ENCODE data around the gene SFXN3. TPM values are rescaled to one million over a fixed set of nuclear protein-coding genes. Genes with fewer than 3 reads are reported as not detected.

The SFXN3 gene
- total and polyA plus RNA-seq, 2 of the 13 experiments (the other 11 are each of a cell fraction or from before 2014, with no cell fraction given): 16.8 to 71.5 TPM

DNA sequence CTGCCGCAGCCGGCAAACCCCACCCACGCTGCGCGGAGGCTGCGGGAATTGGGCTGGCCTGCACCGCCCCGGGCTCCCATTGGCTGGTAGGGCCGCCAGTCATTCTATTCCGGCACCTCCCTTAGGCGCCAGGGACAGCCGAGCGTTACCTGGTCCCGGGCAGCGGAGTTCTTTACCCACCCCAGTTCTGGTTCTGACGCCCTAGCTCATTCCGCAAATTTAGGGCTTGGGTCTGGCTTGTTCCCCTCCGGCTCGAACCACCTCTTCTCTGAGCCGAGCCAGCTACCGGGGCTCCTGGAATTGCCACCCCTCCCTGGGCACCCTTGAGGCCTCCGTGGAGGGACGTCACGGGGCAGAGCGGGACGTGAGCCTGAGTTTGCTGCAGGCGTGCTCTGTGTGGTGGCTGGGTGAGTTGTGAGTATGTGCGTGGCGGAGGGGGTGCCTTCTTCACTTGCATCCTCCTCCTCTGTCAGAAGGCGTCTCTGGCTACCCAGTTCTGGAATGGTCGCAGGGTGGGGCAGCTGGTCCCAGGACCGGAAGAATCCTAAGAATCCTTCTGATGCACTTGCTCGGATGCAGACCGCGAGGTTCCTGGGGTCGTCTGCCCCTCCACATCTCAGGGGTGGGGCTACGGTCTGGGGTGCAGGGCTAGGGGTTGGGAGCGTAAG is at the start of gene SFXN3, which contains the start of gene PDZD7 (continued):
- TF ChIP-seq RORA (CRISPR knock-in tag; IDR thresholded peaks at IDR 0.05): no peak
- TF ChIP-seq ZNF432 (CRISPR knock-in tag; IDR thresholded peaks at IDR 0.05; ENCODE audit: borderline replicate concordance): no peak
- TF ChIP-seq JUN (CRISPR knock-in tag; IDR thresholded peaks at IDR 0.05): no peak
- TF ChIP-seq, protein P1, sequence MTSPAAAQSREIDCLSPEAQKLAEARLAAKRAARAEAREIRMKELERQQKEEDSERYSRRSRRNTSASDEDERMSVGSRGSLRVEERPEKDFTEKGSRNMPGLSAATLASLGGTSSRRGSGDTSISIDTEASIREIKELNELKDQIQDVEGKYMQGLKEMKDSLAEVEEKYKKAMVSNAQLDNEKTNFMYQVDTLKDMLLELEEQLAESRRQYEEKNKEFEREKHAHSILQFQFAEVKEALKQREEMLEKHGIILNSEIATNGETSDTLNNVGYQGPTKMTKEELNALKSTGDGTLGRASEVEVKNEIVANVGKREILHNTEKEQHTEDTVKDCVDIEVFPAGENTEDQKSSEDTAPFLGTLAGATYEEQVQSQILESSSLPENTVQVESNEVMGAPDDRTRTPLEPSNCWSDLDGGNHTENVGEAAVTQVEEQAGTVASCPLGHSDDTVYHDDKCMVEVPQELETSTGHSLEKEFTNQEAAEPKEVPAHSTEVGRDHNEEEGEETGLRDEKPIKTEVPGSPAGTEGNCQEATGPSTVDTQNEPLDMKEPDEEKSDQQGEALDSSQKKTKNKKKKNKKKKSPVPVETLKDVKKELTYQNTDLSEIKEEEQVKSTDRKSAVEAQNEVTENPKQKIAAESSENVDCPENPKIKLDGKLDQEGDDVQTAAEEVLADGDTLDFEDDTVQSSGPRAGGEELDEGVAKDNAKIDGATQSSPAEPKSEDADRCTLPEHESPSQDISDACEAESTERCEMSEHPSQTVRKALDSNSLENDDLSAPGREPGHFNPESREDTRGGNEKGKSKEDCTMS (CRISPR knock-in tag; conservative IDR thresholded peaks at IDR 0.05): no peak
- no peak for TF ChIP-seq ZNF343 (CRISPR knock-in tag; IDR thresholded peaks at IDR 0.05)
- no peak for TF ChIP-seq ZNF136 (CRISPR knock-in tag; IDR thresholded peaks at IDR 0.05; ENCODE audit: low read depth)
- no peak for TF ChIP-seq RFX3 (CRISPR knock-in tag; IDR thresholded peaks at IDR 0.05)
- TF ChIP-seq PAX8 (CRISPR knock-in tag; IDR thresholded peaks at IDR 0.05; ENCODE audit: borderline replicate concordance): peak; percentile 7; the same call in 1 of the 2 replicates
- no peak for TF ChIP-seq MAFG (CRISPR knock-in tag; IDR thresholded peaks at IDR 0.05)
- no peak for TF ChIP-seq PCBP1 (IDR thresholded peaks at IDR 0.05; ENCODE audit: borderline replicate concordance, low read depth, low read length)
- TF ChIP-seq ZNF44 (CRISPR knock-in tag; IDR thresholded peaks at IDR 0.05): no peak
- TF ChIP-seq SYNCRIP (IDR thresholded peaks at IDR 0.05; ENCODE audit: insufficient read depth, low read depth, low read length): no peak
- no peak for TF ChIP-seq ZNF431 (CRISPR knock-in tag; IDR thresholded peaks at IDR 0.05; ENCODE audit: borderline replicate concordance, low read depth)
- no peak for TF ChIP-seq CCDC6 (CRISPR knock-in tag; IDR thresholded peaks at IDR 0.05)
- no peak for TF ChIP-seq ZNF12 (CRISPR knock-in tag; IDR thresholded peaks at IDR 0.05)
- no peak for TF ChIP-seq ZNF652 (CRISPR knock-in tag; IDR thresholded peaks at IDR 0.05; ENCODE audit: borderline replicate concordance, low read depth)
- no peak for TF ChIP-seq KLF9 (CRISPR knock-in tag; IDR thresholded peaks at IDR 0.05; ENCODE audit: low read depth)
- TF ChIP-seq, protein P2, sequence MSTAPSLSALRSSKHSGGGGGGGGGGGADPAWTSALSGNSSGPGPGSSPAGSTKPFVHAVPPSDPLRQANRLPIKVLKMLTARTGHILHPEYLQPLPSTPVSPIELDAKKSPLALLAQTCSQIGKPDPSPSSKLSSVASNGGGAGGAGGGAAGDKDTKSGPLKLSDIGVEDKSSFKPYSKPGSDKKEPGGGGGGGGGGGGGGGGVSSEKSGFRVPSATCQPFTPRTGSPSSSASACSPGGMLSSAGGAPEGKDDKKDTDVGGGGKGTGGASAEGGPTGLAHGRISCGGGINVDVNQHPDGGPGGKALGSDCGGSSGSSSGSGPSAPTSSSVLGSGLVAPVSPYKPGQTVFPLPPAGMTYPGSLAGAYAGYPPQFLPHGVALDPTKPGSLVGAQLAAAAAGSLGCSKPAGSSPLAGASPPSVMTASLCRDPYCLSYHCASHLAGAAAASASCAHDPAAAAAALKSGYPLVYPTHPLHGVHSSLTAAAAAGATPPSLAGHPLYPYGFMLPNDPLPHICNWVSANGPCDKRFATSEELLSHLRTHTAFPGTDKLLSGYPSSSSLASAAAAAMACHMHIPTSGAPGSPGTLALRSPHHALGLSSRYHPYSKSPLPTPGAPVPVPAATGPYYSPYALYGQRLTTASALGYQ (CRISPR knock-in tag; IDR thresholded peaks at IDR 0.05): no peak
- no peak for TF ChIP-seq ZNF768 (CRISPR knock-in tag; IDR thresholded peaks at IDR 0.05)
- TF ChIP-seq ZNF124 (CRISPR knock-in tag; IDR thresholded peaks at IDR 0.05): no peak
- TF ChIP-seq, protein P3, sequence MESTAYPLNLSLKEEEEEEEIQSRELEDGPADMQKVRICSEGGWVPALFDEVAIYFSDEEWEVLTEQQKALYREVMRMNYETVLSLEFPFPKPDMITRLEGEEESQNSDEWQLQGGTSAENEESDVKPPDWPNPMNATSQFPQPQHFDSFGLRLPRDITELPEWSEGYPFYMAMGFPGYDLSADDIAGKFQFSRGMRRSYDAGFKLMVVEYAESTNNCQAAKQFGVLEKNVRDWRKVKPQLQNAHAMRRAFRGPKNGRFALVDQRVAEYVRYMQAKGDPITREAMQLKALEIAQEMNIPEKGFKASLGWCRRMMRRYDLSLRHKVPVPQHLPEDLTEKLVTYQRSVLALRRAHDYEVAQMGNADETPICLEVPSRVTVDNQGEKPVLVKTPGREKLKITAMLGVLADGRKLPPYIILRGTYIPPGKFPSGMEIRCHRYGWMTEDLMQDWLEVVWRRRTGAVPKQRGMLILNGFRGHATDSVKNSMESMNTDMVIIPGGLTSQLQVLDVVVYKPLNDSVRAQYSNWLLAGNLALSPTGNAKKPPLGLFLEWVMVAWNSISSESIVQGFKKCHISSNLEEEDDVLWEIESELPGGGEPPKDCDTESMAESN (CRISPR knock-in tag; conservative IDR thresholded peaks at IDR 0.05): no peak; the same call in 1 of the 2 replicates
- TF ChIP-seq ZNF205 (CRISPR knock-in tag; IDR thresholded peaks at IDR 0.05): no peak
- no peak for TF ChIP-seq ZNF383 (CRISPR knock-in tag; IDR thresholded peaks at IDR 0.05; ENCODE audit: borderline replicate concordance)
- TF ChIP-seq ZNF382 (CRISPR knock-in tag; IDR thresholded peaks at IDR 0.05; ENCODE audit: borderline replicate concordance): no peak
- no peak for TF ChIP-seq TCF7 (IDR thresholded peaks at IDR 0.05; ENCODE audit: low read depth)
- no peak for TF ChIP-seq REPIN1 (CRISPR knock-in tag; IDR thresholded peaks at IDR 0.05; ENCODE audit: borderline replicate concordance, low read depth)
- TF ChIP-seq ZBTB7B (CRISPR knock-in tag; IDR thresholded peaks at IDR 0.05): 0 out of 2 replicates have a peak, but pooled peaks have one; percentile 1
